DND-41 (cell line): Measurements from ENCODE around the gene CMTR1.
A peak's percentile ranks its signal among the peaks of the same experiment; 100 is the strongest.

Source experiments
- ATAC-seq: fragments of 200-7000 bp; cut with Tn5 transposase; 3 replicates; pipeline ENCODE4 v1.9.1; 2021; ENCODE audit warnings: low read depth; ENCODE audit not compliant: insufficient read depth
- DNase-seq: peaks from one replicate; pipeline ENCODE4 v3.0.0-alpha.2; 2020
- H2AFZ ChIP-seq: 2 replicates; pipeline ENCODE4 v1.6.0; 2012; ENCODE audit warnings: low read depth, low read length
- H3K27ac ChIP-seq: 2 replicates; pipeline ENCODE4 v1.5.1; 2012; ENCODE audit warnings: low read length, inconsistent platforms
- H3K27me3 ChIP-seq: fragments of 200-600 bp; sonication (generic); 2 replicates; pipeline ENCODE4 v1.6.0; 2012; ENCODE audit warnings: low read length, mild to moderate bottlenecking, inconsistent platforms; ENCODE audit not compliant: insufficient read depth, poor library complexity
- H3K36me3 ChIP-seq: 2 replicates; pipeline ENCODE4 v1.5.1; 2012; ENCODE audit warnings: low read length, inconsistent platforms; ENCODE audit not compliant: insufficient read depth
- H3K4me1 ChIP-seq: 2 replicates; pipeline ENCODE4 v1.5.1; 2012; ENCODE audit warnings: mild to moderate bottlenecking, low read length; ENCODE audit not compliant: insufficient read depth
- H3K4me2 ChIP-seq: 2 replicates; pipeline ENCODE4 v1.6.0; 2012; ENCODE audit warnings: mild to moderate bottlenecking, moderate library complexity, low read length, inconsistent platforms; ENCODE audit not compliant: insufficient read depth
- H3K4me3 ChIP-seq, 2 experiments: fragments of 200-600 bp in 1 of 2; shearing (Covaris generic) in 1 of 2; 2 replicates each; pipeline ENCODE4 v1.5.1; 2012 to 2016; ENCODE audit warnings: inconsistent platforms in 2 of 2, low read length in 2 of 2, mild to moderate bottlenecking in 2 of 2, low read depth in 1 of 2, moderate library complexity in 1 of 2
- H3K79me2 ChIP-seq: 2 replicates; pipeline ENCODE4 v1.6.0; 2012; ENCODE audit warnings: low read length, inconsistent platforms; ENCODE audit not compliant: insufficient read depth
- H3K9ac ChIP-seq: 2 replicates; pipeline ENCODE4 v1.6.0; 2012; ENCODE audit warnings: low read depth, mild to moderate bottlenecking, inconsistent platforms, low read length, moderate library complexity
- H3K9me3 ChIP-seq: 2 replicates; pipeline ENCODE4 v1.5.1; 2012; ENCODE audit warnings: low read length, moderate library complexity, mild to moderate bottlenecking, inconsistent platforms; ENCODE audit not compliant: insufficient read depth, severe bottlenecking
- H4K20me1 ChIP-seq: 2 replicates; pipeline ENCODE4 v1.6.0; 2012; ENCODE audit warnings: low read length; ENCODE audit not compliant: insufficient read depth
- EZH2 ChIP-seq: IDR thresholded peaks from 3 replicates; pipeline ENCODE4 v1.6.1; 2012; ENCODE audit warnings: borderline replicate concordance, low read depth, mild to moderate bottlenecking, moderate library complexity, low read length, inconsistent platforms; ENCODE audit not compliant: severe bottlenecking
- TF ChIP-seq, protein P1 (sequence below): IDR thresholded peaks from 2 replicates; pipeline ENCODE4 v1.5.1; 2012; ENCODE audit warnings: borderline replicate concordance, low read length, moderate library complexity, mild to moderate bottlenecking; ENCODE audit not compliant: poor library complexity, severe bottlenecking; ENCODE audit errors: extremely low read depth

CMTR1 gene

DNA sequence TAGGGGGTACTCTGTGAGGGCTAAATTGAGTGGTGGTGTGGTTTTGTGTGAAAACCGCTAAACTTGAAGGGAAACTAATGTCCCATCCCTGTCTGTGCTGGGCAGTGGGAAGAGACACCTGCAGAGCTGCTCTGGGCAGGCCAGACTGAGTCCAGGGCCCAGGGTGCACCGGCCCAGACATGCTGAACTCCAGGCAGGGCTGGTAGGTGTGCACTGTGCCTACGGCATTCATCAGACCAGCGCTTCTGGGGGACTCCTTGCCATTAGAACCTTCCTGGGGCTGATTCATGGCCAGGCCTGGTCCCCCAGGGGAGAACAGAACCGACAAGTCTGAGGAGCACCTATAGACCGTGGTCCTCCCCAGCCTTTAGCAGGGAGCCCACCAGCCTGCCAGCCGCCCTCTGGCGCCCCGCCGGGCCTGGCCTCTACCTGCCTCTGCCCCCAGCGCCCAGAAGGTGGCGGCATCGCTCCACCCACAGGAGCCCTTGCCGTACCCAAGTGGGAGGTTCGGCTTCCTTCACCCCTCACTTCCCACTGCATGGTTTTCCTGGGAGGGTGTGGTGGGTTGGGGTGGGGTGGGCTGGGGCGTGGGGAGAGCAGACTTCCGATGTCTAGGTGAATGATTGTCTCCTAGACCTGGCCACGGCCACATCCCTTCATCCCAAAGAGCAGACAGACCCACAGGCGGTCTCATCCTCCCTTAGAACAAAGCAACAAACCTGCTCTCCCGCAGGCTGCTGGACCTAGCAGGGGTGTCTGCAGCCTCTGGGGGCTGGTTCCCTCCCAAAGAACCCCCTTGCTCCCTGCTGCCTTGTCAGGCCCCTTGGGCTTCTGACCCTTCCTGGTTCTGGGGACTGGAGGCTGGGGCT lies 51.1 kb downstream of the CMTR1 start:
- H4K20me1 ChIP-seq, result peaks cover 43% of the 10 kb centered on the region
- no peak overlapping the region for H2AFZ ChIP-seq
- H3K27me3 ChIP-seq, result no peaks in the 10 kb centered on the region
- ATAC-seq (peak; percentile 89), DNase-seq (peak; percentile 71)
- TF ChIP-seq EZH2, result no peak
- TF ChIP-seq, protein P1, sequence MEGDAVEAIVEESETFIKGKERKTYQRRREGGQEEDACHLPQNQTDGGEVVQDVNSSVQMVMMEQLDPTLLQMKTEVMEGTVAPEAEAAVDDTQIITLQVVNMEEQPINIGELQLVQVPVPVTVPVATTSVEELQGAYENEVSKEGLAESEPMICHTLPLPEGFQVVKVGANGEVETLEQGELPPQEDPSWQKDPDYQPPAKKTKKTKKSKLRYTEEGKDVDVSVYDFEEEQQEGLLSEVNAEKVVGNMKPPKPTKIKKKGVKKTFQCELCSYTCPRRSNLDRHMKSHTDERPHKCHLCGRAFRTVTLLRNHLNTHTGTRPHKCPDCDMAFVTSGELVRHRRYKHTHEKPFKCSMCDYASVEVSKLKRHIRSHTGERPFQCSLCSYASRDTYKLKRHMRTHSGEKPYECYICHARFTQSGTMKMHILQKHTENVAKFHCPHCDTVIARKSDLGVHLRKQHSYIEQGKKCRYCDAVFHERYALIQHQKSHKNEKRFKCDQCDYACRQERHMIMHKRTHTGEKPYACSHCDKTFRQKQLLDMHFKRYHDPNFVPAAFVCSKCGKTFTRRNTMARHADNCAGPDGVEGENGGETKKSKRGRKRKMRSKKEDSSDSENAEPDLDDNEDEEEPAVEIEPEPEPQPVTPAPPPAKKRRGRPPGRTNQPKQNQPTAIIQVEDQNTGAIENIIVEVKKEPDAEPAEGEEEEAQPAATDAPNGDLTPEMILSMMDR, result peak; percentile 90
- H3K4me3 ChIP-seq, result no peak overlapping the region
- peaks cover 76% of the 10 kb centered on the region for H3K36me3 ChIP-seq
- no peaks in the 10 kb centered on the region for H3K9me3 ChIP-seq
- H3K4me1 ChIP-seq, result no peaks in the 10 kb centered on the region
- H3K9ac ChIP-seq, result no peak overlapping the region
- H3K27ac ChIP-seq, result no peak overlapping the region
- no peak overlapping the region for H3K4me2 ChIP-seq
- H3K79me2 ChIP-seq, result peaks cover 25% of the 10 kb centered on the region

DNA sequence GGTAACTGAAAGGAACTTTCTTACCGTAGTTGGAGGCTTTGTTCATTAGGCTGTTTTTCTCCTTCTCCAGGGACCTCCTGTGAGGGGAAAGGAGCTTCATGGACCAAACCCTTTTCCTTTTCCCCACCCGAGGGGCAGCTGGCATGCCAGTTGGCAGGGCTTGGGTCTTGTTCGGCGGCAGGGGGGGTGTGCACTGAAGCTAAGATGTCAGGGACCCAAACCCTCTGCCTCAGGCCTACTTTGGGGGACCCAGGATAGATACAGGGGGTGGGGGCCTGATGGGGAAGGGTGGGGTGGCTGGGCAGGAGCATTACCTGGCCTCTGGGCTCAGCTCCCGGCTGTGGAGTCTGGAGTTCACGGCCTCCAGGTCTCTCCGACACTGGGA lies 51.8 kb downstream of the CMTR1 start:
- Histone ChIP-seq H2AFZ (no peak overlapping the region), H3K9ac (no peak overlapping the region), H3K9me3 (no peaks in the 10 kb centered on the region), H3K36me3 (peaks cover 73% of the 10 kb centered on the region), H3K79me2 (peaks cover 30% of the 10 kb centered on the region), H4K20me1 (peaks cover 46% of the 10 kb centered on the region), H3K4me3 (no peak overlapping the region), H3K27me3 (no peaks in the 10 kb centered on the region), H3K4me1 (no peaks in the 10 kb centered on the region), H3K4me2 (no peak overlapping the region), H3K27ac (no peak overlapping the region)
- ATAC-seq, result no peak
- TF ChIP-seq, protein P1, result no peak
- TF ChIP-seq EZH2, result no peak
- DNase-seq, result no peak

DNA sequence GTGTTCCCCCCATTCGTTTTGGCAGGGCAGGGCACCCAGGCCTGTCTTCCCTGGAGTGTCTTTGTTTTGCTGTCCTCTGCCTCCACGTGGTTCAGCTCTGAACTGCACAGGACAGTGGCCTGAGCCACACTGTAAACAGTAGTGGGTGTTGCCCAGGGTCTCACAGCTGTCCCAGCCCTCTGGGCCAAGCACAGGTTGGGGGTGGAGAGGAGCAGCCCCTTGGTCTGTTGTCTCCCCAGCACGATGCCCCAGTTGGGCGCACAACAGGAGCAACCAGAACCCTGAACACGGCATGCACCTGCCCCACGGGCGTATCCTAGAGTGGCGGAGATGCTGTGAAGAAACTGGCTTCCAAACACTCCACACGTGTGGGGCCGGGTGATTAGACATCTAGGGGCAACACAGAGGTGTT lies 52.3 kb downstream of the CMTR1 start:
- peaks cover 67% of the 10 kb centered on the region for H3K36me3 ChIP-seq

More for the DNA sequence above, 52.3 kb downstream of the CMTR1 start:
- H3K79me2 ChIP-seq, result peaks cover 35% of the 10 kb centered on the region
- no peaks in the 10 kb centered on the region for H3K9me3 ChIP-seq
- no peak overlapping the region for H3K9ac ChIP-seq
- no peak for TF ChIP-seq EZH2
- TF ChIP-seq, protein P1, result no peak
- H3K27ac ChIP-seq, result no peak overlapping the region
- no peak overlapping the region for H2AFZ ChIP-seq
- ATAC-seq (no peak), DNase-seq (no peak)
- no peak overlapping the region for H3K4me2 ChIP-seq
- no peaks in the 10 kb centered on the region for H3K4me1 ChIP-seq
- H3K27me3 ChIP-seq, result no peaks in the 10 kb centered on the region
- no peak overlapping the region for H3K4me3 ChIP-seq
- peaks cover 51% of the 10 kb centered on the region for H4K20me1 ChIP-seq
